Naive thymus-derived CD4-positive, alpha-beta T cell (primary cell): ENCODE measurements around the gene TENM4. TPM values are rescaled to one million over a fixed set of nuclear protein-coding genes. Genes with fewer than 3 reads are reported as not detected.

Source experiments
- ATAC-seq: fragments of 150-1000 bp; cut with Tn5 transposase; 2 replicates; pipeline ENCODE4 v1.10.0; 2021; ENCODE audit warnings: mild to moderate bottlenecking, moderate library complexity
- CTCF ChIA-PET: fragments of 350-600 bp; sonication (Branson Sonifier 250); formaldehyde crosslinking; loops from one replicate; lab custom pipeline; 2021; ENCODE audit warnings: antibody characterized with exemption; lab: Charles Lee
- POLR2A ChIA-PET: fragments of 350-600 bp; sonication (Branson Sonifier 250); formaldehyde crosslinking; loops from one replicate; lab custom pipeline; 2021; ENCODE audit warnings: antibody characterized with exemption, inconsistent platforms; lab: Charles Lee
- DNase-seq, 9 donors: peaks; one replicate each; pipeline versions ENCODE4 v3.0.0 to v3.0.0-alpha.2; 2020 to 2022; ENCODE audit warnings: mixed read lengths in 1 of 9
- H3K27ac ChIP-seq: one replicate; pipeline ENCODE4 v1.7.0; 2013; ENCODE audit warnings: mild to moderate bottlenecking, low read depth, low read length, moderate library complexity
- H3K27me3 ChIP-seq, 2 donors: one replicate each; pipeline ENCODE4 v1.7.0; 2013; ENCODE audit warnings: low read length in 2 of 2, mild to moderate bottlenecking in 2 of 2, moderate library complexity in 2 of 2; ENCODE audit not compliant: control insufficient read depth in 2 of 2, insufficient read depth in 2 of 2
- H3K36me3 ChIP-seq, 3 experiments: 1 replicate in 2 of 3; 2 replicates in 1 of 3; pipeline ENCODE4 v1.7.0; 2013; ENCODE audit warnings: low read length in 3 of 3, mild to moderate bottlenecking in 3 of 3, moderate library complexity in 1 of 3; ENCODE audit not compliant: insufficient read depth in 3 of 3, control insufficient read depth in 2 of 3
- H3K4me1 ChIP-seq, 2 donors: one replicate each; pipeline ENCODE4 v1.7.0; 2013; ENCODE audit warnings: low read length in 2 of 2, mild to moderate bottlenecking in 2 of 2, moderate library complexity in 1 of 2; ENCODE audit not compliant: control insufficient read depth in 2 of 2, insufficient read depth in 2 of 2
- H3K4me3 ChIP-seq: 2 replicates; pipeline ENCODE4 v1.7.0; 2013; ENCODE audit warnings: mild to moderate bottlenecking, low read length
- H3K9me3 ChIP-seq, 3 experiments: 1 replicate in 2 of 3; 2 replicates in 1 of 3; pipeline ENCODE4 v1.7.0; 2013; ENCODE audit warnings: low read length in 3 of 3; ENCODE audit not compliant: control insufficient read depth in 2 of 3
- H3K27ac Mint-ChIP-seq, 9 donors: one replicate each; pipeline ENCODE4 v1.8.0; 2020 to 2022; ENCODE audit warnings: mixed read lengths in 9 of 9, mild to moderate bottlenecking in 8 of 9, moderate library complexity in 5 of 9, inconsistent platforms in 2 of 9
- H3K27me3 Mint-ChIP-seq, 5 donors: one replicate each; pipeline ENCODE4 v1.8.0; 2021 to 2022; ENCODE audit warnings: mixed read lengths in 5 of 5, mild to moderate bottlenecking in 1 of 5
- H3K36me3 Mint-ChIP-seq, 5 donors: one replicate each; pipeline ENCODE4 v1.8.0; 2020 to 2022; ENCODE audit warnings: mixed read lengths in 5 of 5, mild to moderate bottlenecking in 3 of 5, inconsistent platforms in 1 of 5
- H3K4me1 Mint-ChIP-seq, 7 donors: one replicate each; pipeline ENCODE4 v1.8.0; 2020 to 2022; ENCODE audit warnings: mixed read lengths in 7 of 7, mild to moderate bottlenecking in 3 of 7, inconsistent platforms in 1 of 7
- H3K4me3 Mint-ChIP-seq, 10 donors: one replicate each; pipeline ENCODE4 v1.8.0; 2020 to 2022; ENCODE audit warnings: mild to moderate bottlenecking in 10 of 10, mixed read lengths in 10 of 10, moderate library complexity in 6 of 10, inconsistent platforms in 2 of 10
- H3K9me3 Mint-ChIP-seq, 11 donors: one replicate each; pipeline ENCODE4 v1.8.0; 2020 to 2022; ENCODE audit warnings: mixed read lengths in 11 of 11, mild to moderate bottlenecking in 4 of 11, inconsistent platforms in 1 of 11, moderate library complexity in 1 of 11
- intact Hi-C, 2 donors: fragments of 100-400 bp; cut with micrococcal nuclease; formaldehyde crosslinking; loops; one replicate each; pipeline ENCODE4 v1.15.1; 2023
- polyA plus RNA-seq, 2 donors: library from polyadenylated mRNA; unstranded; fragments of 300-500 nt; fragmentation: Illumina TruSeq; gene quantifications; one replicate each; pipeline ENCODE4 v1.2.3, GENCODE V29; 2021
- total RNA-seq, 6 experiments: library from RNA in 5 of 6; stranded (reverse) in 5 of 6; gene quantifications; 1 replicate in 5 of 6; 2 replicates in 1 of 6; pipeline ENCODE4 v1.2.3 and lab custom pipeline; 2021 to 2026

The TENM4 gene
- total and polyA plus RNA-seq, 7 experiments from 2014 or later: 0.32 to 0.47 TPM; not detected in 5

- H3K27me3 ChIP-seq: no peaks in the 10 kb centered on the region
- H3K4me3 Mint-ChIP-seq: no peak overlapping the region
- H3K27ac Mint-ChIP-seq: no peak overlapping the region
- no peaks in the 10 kb centered on the region for H3K4me1 Mint-ChIP-seq
- ChIA-PET POLR2A (no interaction called here), CTCF (no interaction called here)
- H3K36me3 Mint-ChIP-seq: no peaks in the 10 kb centered on the region
- H3K4me3 ChIP-seq: no peak overlapping the region
- DNase-seq: no peak
- H3K9me3 ChIP-seq: no peaks in the 10 kb centered on the region
- ATAC-seq: no peak
- no peaks in the 10 kb centered on the region for H3K36me3 ChIP-seq
- H3K27me3 Mint-ChIP-seq: peaks cover 3 to 21% (median 16%) of the 10 kb centered on the region in 5 donors
- intact Hi-C loops: no loop called here
- H3K27ac ChIP-seq: no peak overlapping the region
- H3K4me1 ChIP-seq: no peaks in the 10 kb centered on the region
- H3K9me3 Mint-ChIP-seq: peaks cover 0 to 7% (median 0%) of the 10 kb centered on the region in 11 donors
Measured at GRCh38 chr11:79043726-79044125, 397.1 kb downstream of the TENM4 start.

GRCh38 chr11:79042824-79043223 lies 398.0 kb downstream of the TENM4 start:
- POLR2A ChIA-PET: no interaction called here
- H3K36me3 ChIP-seq: no peaks in the 10 kb centered on the region
- ATAC-seq (no peak), DNase-seq (no peak)
- no peak overlapping the region for H3K27ac Mint-ChIP-seq
- H3K27ac ChIP-seq: no peak overlapping the region
- no peak overlapping the region for H3K4me3 ChIP-seq
- intact Hi-C loops: no loop called here
- no peaks in the 10 kb centered on the region for H3K27me3 ChIP-seq
- H3K36me3 Mint-ChIP-seq: no peaks in the 10 kb centered on the region
- CTCF ChIA-PET: no interaction called here
- peaks cover 9 to 26% (median 16%) of the 10 kb centered on the region in 5 donors for H3K27me3 Mint-ChIP-seq
- H3K4me3 Mint-ChIP-seq: no peak overlapping the region
- H3K9me3 ChIP-seq: no peaks in the 10 kb centered on the region
- no peaks in the 10 kb centered on the region for H3K4me1 ChIP-seq
- H3K4me1 Mint-ChIP-seq: no peaks in the 10 kb centered on the region
- H3K9me3 Mint-ChIP-seq: peaks cover 0 to 7% (median 0%) of the 10 kb centered on the region in 11 donors

- no peaks in the 10 kb centered on the region for H3K4me1 ChIP-seq
- ChIA-PET POLR2A (no interaction called here), CTCF (no interaction called here)
- H3K36me3 Mint-ChIP-seq: no peaks in the 10 kb centered on the region
- H3K9me3 ChIP-seq: no peaks in the 10 kb centered on the region
- H3K27me3 Mint-ChIP-seq: peaks cover 9 to 26% (median 17%) of the 10 kb centered on the region in 5 donors
- H3K27ac Mint-ChIP-seq: no peak overlapping the region
- DNase-seq: no peak
- H3K36me3 ChIP-seq: no peaks in the 10 kb centered on the region
- no peak for ATAC-seq
- H3K27ac ChIP-seq: no peak overlapping the region
- no peak overlapping the region for H3K4me3 ChIP-seq
- H3K4me3 Mint-ChIP-seq: no peak overlapping the region
- intact Hi-C loops: no loop called here
- H3K4me1 Mint-ChIP-seq: no peaks in the 10 kb centered on the region
- H3K27me3 ChIP-seq: no peaks in the 10 kb centered on the region
- peaks cover 0 to 7% (median 0%) of the 10 kb centered on the region in 11 donors for H3K9me3 Mint-ChIP-seq
Measured at GRCh38 chr11:79040348-79040747, 400.5 kb downstream of the TENM4 start.

- no peak overlapping the region for H3K27ac Mint-ChIP-seq
- no peaks in the 10 kb centered on the region for H3K4me1 Mint-ChIP-seq
- Histone ChIP-seq H3K4me1 (no peaks in the 10 kb centered on the region), H3K27ac (no peak overlapping the region), H3K36me3 (no peaks in the 10 kb centered on the region), H3K27me3 (no peaks in the 10 kb centered on the region), H3K9me3 (no peaks in the 10 kb centered on the region), H3K4me3 (no peak overlapping the region)
- no peak overlapping the region for H3K4me3 Mint-ChIP-seq
- CTCF ChIA-PET: no interaction called here
- H3K27me3 Mint-ChIP-seq: peaks cover 8 to 22% (median 17%) of the 10 kb centered on the region in 5 donors
- no peak for DNase-seq
- no peaks in the 10 kb centered on the region for H3K36me3 Mint-ChIP-seq
- POLR2A ChIA-PET: no interaction called here
- H3K9me3 Mint-ChIP-seq: peaks cover 0 to 7% (median 0%) of the 10 kb centered on the region in 11 donors
- ATAC-seq: no peak
- intact Hi-C loops: no loop called here
Measured at GRCh38 chr11:79039122-79039521, 401.7 kb downstream of the TENM4 start.

GRCh38 chr11:79035881-79036280 lies 404.9 kb downstream of the TENM4 start:
- H3K36me3 ChIP-seq: no peaks in the 10 kb centered on the region
- H3K27ac ChIP-seq: no peak overlapping the region
- no peak overlapping the region for H3K4me3 ChIP-seq
- intact Hi-C loops: no loop called here
- Mint-ChIP-seq H3K9me3 (peaks cover 0 to under 1% (median 0%) of the 10 kb centered on the region in 11 donors), H3K27ac (no peak overlapping the region), H3K36me3 (no peaks in the 10 kb centered on the region), H3K27me3 (peaks cover 11 to 32% (median 24%) of the 10 kb centered on the region in 5 donors), H3K4me3 (no peak overlapping the region), H3K4me1 (no peaks in the 10 kb centered on the region)
- H3K4me1 ChIP-seq: no peaks in the 10 kb centered on the region
- DNase-seq (no peak), ATAC-seq (no peak)
- POLR2A ChIA-PET: no interaction called here
- no peaks in the 10 kb centered on the region for H3K27me3 ChIP-seq
- no peaks in the 10 kb centered on the region for H3K9me3 ChIP-seq
- CTCF ChIA-PET: no interaction called here

- H3K27me3 Mint-ChIP-seq: peaks cover 19 to 41% (median 40%) of the 10 kb centered on the region in 5 donors
- no peaks in the 10 kb centered on the region for H3K9me3 ChIP-seq
- H3K9me3 Mint-ChIP-seq: peaks cover 0 to 1% (median 0%) of the 10 kb centered on the region in 11 donors
- intact Hi-C loops: no loop called here
- no peaks in the 10 kb centered on the region for H3K36me3 ChIP-seq
- H3K27ac ChIP-seq: no peak overlapping the region
- no peak for ATAC-seq
- H3K27me3 ChIP-seq: no peaks in the 10 kb centered on the region
- ChIA-PET CTCF (no interaction called here), POLR2A (no interaction called here)
- H3K36me3 Mint-ChIP-seq: no peaks in the 10 kb centered on the region
- no peak overlapping the region for H3K4me3 Mint-ChIP-seq
- DNase-seq: no peak
- H3K4me3 ChIP-seq: no peak overlapping the region
- H3K4me1 Mint-ChIP-seq: no peaks in the 10 kb centered on the region
- H3K4me1 ChIP-seq: no peaks in the 10 kb centered on the region
- no peak overlapping the region for H3K27ac Mint-ChIP-seq
Measured at GRCh38 chr11:79033833-79034232, 407.0 kb downstream of the TENM4 start.

- H3K4me3 Mint-ChIP-seq: no peak overlapping the region
- Histone ChIP-seq H3K4me3 (no peak overlapping the region), H3K4me1 (no peaks in the 10 kb centered on the region), H3K36me3 (no peaks in the 10 kb centered on the region), H3K9me3 (no peaks in the 10 kb centered on the region), H3K27me3 (no peaks in the 10 kb centered on the region), H3K27ac (no peak overlapping the region)
- intact Hi-C loops: no loop called here
- peaks cover 0 to 4% (median 0%) of the 10 kb centered on the region in 11 donors for H3K9me3 Mint-ChIP-seq
- ATAC-seq (no peak), DNase-seq (no peak)
- CTCF ChIA-PET: no interaction called here
- peaks cover 29 to 58% (median 49%) of the 10 kb centered on the region in 5 donors for H3K27me3 Mint-ChIP-seq
- H3K27ac Mint-ChIP-seq: no peak overlapping the region
- H3K4me1 Mint-ChIP-seq: peaks cover 0 to 5% (median 0%) of the 10 kb centered on the region in 7 donors
- POLR2A ChIA-PET: no interaction called here
- peaks cover 0 to 4% (median 0%) of the 10 kb centered on the region in 5 donors for H3K36me3 Mint-ChIP-seq
Measured at GRCh38 chr11:79030448-79030847, 410.4 kb downstream of the TENM4 start.
